ENCODE results near the gene HECW1. TPM values are rescaled to one million over a fixed set of nuclear protein-coding genes. Genes with fewer than 3 reads are reported as not detected.

The HECW1 gene
- total and polyA plus RNA-seq, 2 of the 13 experiments (the other 11 are each of a cell fraction or from before 2014, with no cell fraction given): not detected

GRCh38 chr7:43212921-43213320 lies 100.5 kb downstream of the HECW1 start:
- DNase-seq (ENCODE audit: low spot score) (no peak), ATAC-seq (no peak), FAIRE-seq (no peak)
- intact Hi-C loops (cut with micrococcal nuclease; ENCODE audit: unreplicated experiment) (no loop called here), in situ Hi-C loops (cut with HindIII; ENCODE audit: extremely low pct_ligation_motif_present, low pct_unique_long_range_greater_than_20kb) (no loop called here)
- Histone ChIP-seq H3K27ac (ENCODE audit: extremely low read length, insufficient read depth, low read length) (no peak overlapping the region), H3K36me3 (replicated peaks in 1 of 2; ENCODE audit: control insufficient read depth in 1 of 2, insufficient read depth in 2 of 2, low read length in 2 of 2) (no peaks in the 10 kb centered on the region), H3K9me3 (ENCODE audit: low read length) (no peaks in the 10 kb centered on the region), H3K4me2 (ENCODE audit: low read depth, low read length) (no peak overlapping the region), H4K20me1 (ENCODE audit: insufficient read depth, low read length) (no peaks in the 10 kb centered on the region), H3K79me2 (ENCODE audit: insufficient read depth, low read length) (no peaks in the 10 kb centered on the region), H2AFZ (ENCODE audit: low read length) (no peak overlapping the region), H3K4me3 (replicated peaks in 1 of 3; ENCODE audit: insufficient read depth in 1 of 3, low read depth in 2 of 3, low read length in 3 of 3) (no peak overlapping the region), H3K27me3 (ENCODE audit: control insufficient read depth in 1 of 2, insufficient read depth in 2 of 2, low read length in 2 of 2) (no peaks in the 10 kb centered on the region), H3K4me1 (ENCODE audit: insufficient read depth, low read length) (no peaks in the 10 kb centered on the region), H3K9ac (ENCODE audit: insufficient read depth, low read depth, low read length) (no peak overlapping the region)
- BruUV-seq (replicated peaks): no TSS peak
- POLR2A ChIA-PET: no interaction called here
- CTCF ChIA-PET (ENCODE audit: low intra/inter-chr PET ratio, low total read pairs): no interaction called here
- whole genome bisulfite sequencing (ENCODE audit: low lambda C conversion rate): 1% methylated on average over 3 of the region's 3 CpGs
- TF ChIP-seq SP4 (CRISPR knock-in tag; IDR thresholded peaks at IDR 0.05) (no peak), DR1 (CRISPR knock-in tag; IDR thresholded peaks at IDR 0.05) (no peak), THYN1 (CRISPR knock-in tag; IDR thresholded peaks at IDR 0.05; ENCODE audit: borderline replicate concordance, low read depth) (no peak), XBP1 (CRISPR knock-in tag; IDR thresholded peaks at IDR 0.05) (no peak), RARG (CRISPR knock-in tag; IDR thresholded peaks at IDR 0.05; ENCODE audit: low read depth) (no peak), MED13 (CRISPR knock-in tag; IDR thresholded peaks at IDR 0.05) (no peak), ZC3H13 (CRISPR knock-in tag; IDR thresholded peaks at IDR 0.05) (no peak), KLF13 (CRISPR knock-in tag; IDR thresholded peaks at IDR 0.05) (no peak), SKI (IDR thresholded peaks at IDR 0.05; ENCODE audit: partially characterized antibody) (no peak), ZBTB49 (CRISPR knock-in tag; IDR thresholded peaks at IDR 0.05; ENCODE audit: borderline replicate concordance) (no peak)
- TF ChIP-seq, protein P1, sequence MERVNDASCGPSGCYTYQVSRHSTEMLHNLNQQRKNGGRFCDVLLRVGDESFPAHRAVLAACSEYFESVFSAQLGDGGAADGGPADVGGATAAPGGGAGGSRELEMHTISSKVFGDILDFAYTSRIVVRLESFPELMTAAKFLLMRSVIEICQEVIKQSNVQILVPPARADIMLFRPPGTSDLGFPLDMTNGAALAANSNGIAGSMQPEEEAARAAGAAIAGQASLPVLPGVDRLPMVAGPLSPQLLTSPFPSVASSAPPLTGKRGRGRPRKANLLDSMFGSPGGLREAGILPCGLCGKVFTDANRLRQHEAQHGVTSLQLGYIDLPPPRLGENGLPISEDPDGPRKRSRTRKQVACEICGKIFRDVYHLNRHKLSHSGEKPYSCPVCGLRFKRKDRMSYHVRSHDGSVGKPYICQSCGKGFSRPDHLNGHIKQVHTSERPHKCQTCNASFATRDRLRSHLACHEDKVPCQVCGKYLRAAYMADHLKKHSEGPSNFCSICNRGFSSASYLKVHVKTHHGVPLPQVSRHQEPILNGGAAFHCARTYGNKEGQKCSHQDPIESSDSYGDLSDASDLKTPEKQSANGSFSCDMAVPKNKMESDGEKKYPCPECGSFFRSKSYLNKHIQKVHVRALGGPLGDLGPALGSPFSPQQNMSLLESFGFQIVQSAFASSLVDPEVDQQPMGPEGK (CRISPR knock-in tag; IDR thresholded peaks at IDR 0.05): no peak

Data from HepG2 (cell line).